Neural cell (in vitro differentiated cells): ENCODE measurements around the gene NFU1.

Source experiments
- RAD21 ChIP-seq: fragments of 450-650 bp; conservative IDR thresholded peaks from 2 replicates; pipeline ENCODE4 v1.6.1; 2014; ENCODE audit warnings: antibody characterized with exemption, mild to moderate bottlenecking, moderate library complexity
- REST ChIP-seq: IDR thresholded peaks from 2 replicates; pipeline ENCODE4 v1.6.1; 2012; ENCODE audit warnings: borderline replicate concordance

GRCh38 chr2:69400121-69400520 lies 37.1 kb downstream of the NFU1 start:
- TF ChIP-seq REST = no peak
- no peak for TF ChIP-seq RAD21
